Measurements from ENCODE around the gene PLEKHA1.

PLEKHA1 gene

DNA sequence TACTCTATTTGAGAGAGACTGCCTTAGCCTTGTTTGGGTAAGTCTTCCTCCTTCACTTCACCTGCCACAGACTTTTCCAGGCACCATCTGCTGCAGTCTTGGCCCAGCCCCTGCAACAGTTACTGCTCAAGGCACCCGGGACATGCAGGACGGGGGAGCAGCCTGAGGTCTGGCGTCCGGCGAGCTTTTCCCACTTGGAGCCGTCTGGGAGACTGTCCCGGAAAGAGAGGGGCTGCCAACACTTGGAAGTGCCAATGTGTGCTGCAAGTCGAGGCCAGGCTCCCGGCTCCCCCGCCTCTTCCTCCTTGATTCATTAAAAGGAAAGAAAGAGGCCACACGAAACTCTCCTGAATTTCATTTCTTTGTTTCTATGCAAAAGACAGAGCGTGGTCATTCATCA, 100.6 kb downstream of the PLEKHA1 start:
- TF ChIP-seq CTCF (IDR thresholded peaks at IDR 0.05), result no peak
- TF ChIP-seq ZFX (IDR thresholded peaks at IDR 0.05; ENCODE audit: borderline replicate concordance), result no peak
- no peak overlapping the region for H3K27ac ChIP-seq

- TF ChIP-seq ZFX (IDR thresholded peaks at IDR 0.05; ENCODE audit: borderline replicate concordance), result no peak
- TF ChIP-seq CTCF (IDR thresholded peaks at IDR 0.05), result no peak
- no peak overlapping the region for H3K27ac ChIP-seq
Observed at GRCh38 chr10:122475591-122476332, 101.3 kb downstream of the PLEKHA1 start.

GRCh38 chr10:122476333-122476695, 101.8 kb downstream of the PLEKHA1 start:
- TF ChIP-seq ZFX (IDR thresholded peaks at IDR 0.05; ENCODE audit: borderline replicate concordance) (no peak), CTCF (IDR thresholded peaks at IDR 0.05) (no peak)

DNA sequence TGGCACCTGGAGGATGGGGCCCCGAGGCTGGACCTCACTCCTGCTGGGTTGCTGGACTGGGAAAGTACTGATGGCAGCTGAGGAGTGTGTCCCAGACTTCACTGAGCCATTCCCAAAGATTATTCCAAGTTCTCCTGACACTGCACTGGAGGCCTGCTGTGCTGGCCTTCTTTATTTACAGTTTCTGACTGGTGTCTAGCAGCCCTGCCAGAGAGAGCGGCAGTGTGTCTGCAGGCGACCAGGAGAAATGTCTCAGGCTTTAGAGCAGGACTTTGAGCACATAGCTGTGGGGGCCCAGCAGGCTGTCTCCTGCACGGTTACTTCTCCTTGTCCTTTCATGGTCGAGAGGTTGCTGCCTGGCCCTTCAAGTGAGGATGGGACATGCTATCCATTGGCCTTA, 102.9 kb downstream of the PLEKHA1 start:
- H3K27ac ChIP-seq, result no peak overlapping the region
- no peak for TF ChIP-seq CTCF (IDR thresholded peaks at IDR 0.05)
- TF ChIP-seq ZFX (IDR thresholded peaks at IDR 0.05; ENCODE audit: borderline replicate concordance), result no peak

More at GRCh38 chr10:122476333-122476695, 101.8 kb downstream of the PLEKHA1 start:
- no peak overlapping the region for H3K27ac ChIP-seq

- no peak overlapping the region for H3K27ac ChIP-seq
- TF ChIP-seq CTCF (IDR thresholded peaks at IDR 0.05) (no peak), ZFX (IDR thresholded peaks at IDR 0.05; ENCODE audit: borderline replicate concordance) (no peak)
Observed at GRCh38 chr10:122478971-122479370, 104.5 kb downstream of the PLEKHA1 start.

DNA sequence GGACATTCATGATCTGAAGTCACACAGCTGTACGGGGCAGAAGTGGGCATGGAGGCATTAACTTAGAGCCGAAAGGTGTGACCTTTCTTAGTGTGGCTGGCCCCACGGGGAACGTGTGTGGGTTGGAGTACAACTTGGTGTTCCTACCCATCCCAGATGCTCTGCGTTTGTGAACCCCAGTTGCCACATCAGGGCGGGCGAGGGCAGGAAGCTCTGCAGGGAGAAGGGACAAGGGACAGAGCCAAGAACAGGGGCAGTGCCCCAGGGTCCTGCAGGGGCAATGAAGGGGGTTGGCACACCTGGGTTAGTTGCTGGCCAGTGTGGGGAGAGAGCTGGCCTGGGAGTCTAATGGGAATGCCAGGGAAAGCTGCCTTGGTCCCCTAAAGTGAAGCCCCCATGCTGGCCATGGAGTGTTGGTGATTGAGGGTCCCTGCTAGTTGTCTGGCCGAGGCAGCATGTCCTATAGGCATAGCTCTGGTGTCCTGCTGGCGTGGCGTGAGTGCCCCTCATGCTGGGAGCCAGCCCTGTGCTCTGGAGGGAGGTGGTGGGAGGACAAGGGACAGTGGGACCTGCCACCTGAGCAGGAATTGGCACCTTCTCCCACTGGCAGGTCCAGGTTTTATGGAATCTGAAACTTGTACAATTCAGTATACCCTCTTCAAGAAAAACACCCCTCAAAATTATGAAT, 105.8 kb downstream of the PLEKHA1 start:
- H3K27ac ChIP-seq, result no peak overlapping the region
- no peak for TF ChIP-seq ZFX (IDR thresholded peaks at IDR 0.05; ENCODE audit: borderline replicate concordance)
- no peak for TF ChIP-seq CTCF (IDR thresholded peaks at IDR 0.05)
